K562 (cell line): ENCODE measurements around the gene SCRN3. TPM values are rescaled to one million over a fixed set of nuclear protein-coding genes. Genes with fewer than 3 reads are reported as not detected.

Experiments
- CREB1 ChIP-seq, 2 experiments: sonication (generic) in 1 of 2; formaldehyde crosslinking in 1 of 2; IDR thresholded peaks; 2 replicates each; pipeline versions ENCODE4 v1.6.1 to v1.8.0; 2012 to 2022; ENCODE audit warnings: inconsistent platforms in 1 of 2, mild to moderate bottlenecking in 1 of 2, missing genetic modification reagents in 1 of 2, moderate library complexity in 1 of 2
- E2F8 ChIP-seq: fragments of 450-650 bp; IDR thresholded peaks from 2 replicates; pipeline ENCODE4 v1.7.1; 2018; ENCODE audit warnings: mild to moderate bottlenecking, low read depth; ENCODE audit not compliant: partially characterized antibody
- HOMEZ ChIP-seq: fragments of 250-450 bp; sonication (Bioruptor Pico); IDR thresholded peaks from 2 replicates; pipeline ENCODE4 v1.4.0; 2020; ENCODE audit warnings: mild to moderate bottlenecking, moderate library complexity
- RAD21 ChIP-seq, 2 experiments: fragments of 250-450 bp in 1 of 2; fragments of 450-650 bp in 1 of 2; sonication (Bioruptor Pico) in 1 of 2; formaldehyde crosslinking in 1 of 2; IDR thresholded peaks in 1 of 2; conservative IDR thresholded peaks in 1 of 2; 2 replicates each; pipeline versions ENCODE4 v1.4.0 to v1.8.0; 2020 to 2022; ENCODE audit warnings: mild to moderate bottlenecking in 2 of 2, moderate library complexity in 1 of 2
- THRA ChIP-seq: fragments of 450-650 bp; IDR thresholded peaks from 2 replicates; pipeline ENCODE4 v1.6.1; 2017; ENCODE audit warnings: mild to moderate bottlenecking, moderate library complexity
- polyA plus RNA-seq, 8 experiments: library from polyadenylated mRNA; depleted of rRNA in 4 of 8; stranded (reverse) in 5 of 8; unstranded in 3 of 8; fragments of >200 nt; fragmentation: Nextera tagmentation in 2 of 8; fragmentation: Illumina TruSeq in 1 of 8; extraction: Ambion mirVana in 2 of 8; extraction: Trizol in 1 of 8; gene quantifications; 2 replicates each; pipeline versions ENCODE4 v1.2.1 to v1.2.3, GENCODE V29; 2011 to 2014; ENCODE audit warnings: inconsistent platforms in 1 of 8, missing spikeins in 1 of 8
- total RNA-seq, 7 experiments: library from RNA; depleted of rRNA in 6 of 7; stranded (reverse); fragments of >200 nt in 6 of 7; fragmentation: Illumina TruSeq in 2 of 7; extraction: Trizol in 2 of 7; gene quantifications; 2 replicates each; pipeline versions ENCODE4 v1.2.1 to v1.2.3, GENCODE V29; 2011 to 2021; ENCODE audit warnings: low replicate concordance in 1 of 7

The SCRN3 gene
- total and polyA plus RNA-seq, 9 of the 15 experiments (the other 6 are each of a cell fraction or from before 2014, with no cell fraction given): 7.7 to 21.8 (median 20.0) TPM

- TF ChIP-seq THRA: no peak
- no peak for TF ChIP-seq HOMEZ
- no peak for TF ChIP-seq E2F8
- TF ChIP-seq CREB1 (IDR thresholded peaks at IDR 0.05): no peak
- no peak for TF ChIP-seq CREB1 (CRISPR knock-in tag; IDR thresholded peaks at IDR 0.05)
- TF ChIP-seq RAD21 (CRISPR knock-in tag; conservative IDR thresholded peaks at IDR 0.05 in 1 of 2, IDR thresholded peaks at IDR 0.05 in 1 of 2): peak in 1 of 2 experiments; percentile 29; a peak in 1 of 4 replicates
- TF ChIP-seq, all 486 proteins: peak for 2
Measured at GRCh38 chr2:174442546-174443510, 47.3 kb downstream of the SCRN3 start (continued).
